ENCODE results near the gene METTL8.
"Not testable (repeated sequence)": the region's sequence is repeated elsewhere in the genome, so short reads cannot be mapped to it uniquely, and the experiment has no call there.

GRCh38 chr2:171377852-171378251 lies 55.9 kb downstream of the METTL8 start:
- TF ChIP-seq, protein P1, sequence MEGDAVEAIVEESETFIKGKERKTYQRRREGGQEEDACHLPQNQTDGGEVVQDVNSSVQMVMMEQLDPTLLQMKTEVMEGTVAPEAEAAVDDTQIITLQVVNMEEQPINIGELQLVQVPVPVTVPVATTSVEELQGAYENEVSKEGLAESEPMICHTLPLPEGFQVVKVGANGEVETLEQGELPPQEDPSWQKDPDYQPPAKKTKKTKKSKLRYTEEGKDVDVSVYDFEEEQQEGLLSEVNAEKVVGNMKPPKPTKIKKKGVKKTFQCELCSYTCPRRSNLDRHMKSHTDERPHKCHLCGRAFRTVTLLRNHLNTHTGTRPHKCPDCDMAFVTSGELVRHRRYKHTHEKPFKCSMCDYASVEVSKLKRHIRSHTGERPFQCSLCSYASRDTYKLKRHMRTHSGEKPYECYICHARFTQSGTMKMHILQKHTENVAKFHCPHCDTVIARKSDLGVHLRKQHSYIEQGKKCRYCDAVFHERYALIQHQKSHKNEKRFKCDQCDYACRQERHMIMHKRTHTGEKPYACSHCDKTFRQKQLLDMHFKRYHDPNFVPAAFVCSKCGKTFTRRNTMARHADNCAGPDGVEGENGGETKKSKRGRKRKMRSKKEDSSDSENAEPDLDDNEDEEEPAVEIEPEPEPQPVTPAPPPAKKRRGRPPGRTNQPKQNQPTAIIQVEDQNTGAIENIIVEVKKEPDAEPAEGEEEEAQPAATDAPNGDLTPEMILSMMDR (IDR thresholded peaks at IDR 0.05; ENCODE audit: low read length): not testable (repeated sequence)
- TF ChIP-seq EZH2 (optimal IDR thresholded peaks at IDR 0.05; ENCODE audit: low read depth, low read length); EZH2phosphoT487 (IDR thresholded peaks at IDR 0.05; ENCODE audit: low read length): not testable (repeated sequence)

Data from MM.1S (cell line).